ENCODE measurements around the gene SEMG1.

GRCh38 chr20:45183084-45183483 lies 23.7 kb upstream of the SEMG1 start:
- TF ChIP-seq CTCF (optimal IDR thresholded peaks at IDR 0.05 in 1 of 3, IDR thresholded peaks at IDR 0.05 in 1 of 3, conservative IDR thresholded peaks at IDR 0.05 in 1 of 3; ENCODE audit: extremely low read depth in 1 of 3, insufficient read depth in 2 of 3, low read length in 3 of 3) (no peak), EZH2 (IDR thresholded peaks at IDR 0.05; ENCODE audit: low read length) (no peak)
